ENCODE data around the gene RGMA.

Gene RGMA

GRCh38 chr15:93088981-93089726, at the start of gene RGMA:
Gene RGMA (minus strand): TSS chr15:93089211. CDS start chr15:93088932, 279 bp downstream.
- in situ Hi-C loops (cut with HindIII; ENCODE audit: low sequenced_read_pairs), result no loop called here

- in situ Hi-C loops (cut with HindIII; ENCODE audit: low sequenced_read_pairs), result no loop called here
Observed at GRCh38 chr15:93136606-93137005, 47.6 kb upstream of the RGMA start.

GRCh38 chr15:93135997-93136397, 47.0 kb upstream of the RGMA start:
- in situ Hi-C loops (cut with HindIII; ENCODE audit: low sequenced_read_pairs), result no loop called here

- in situ Hi-C loops (cut with HindIII; ENCODE audit: low sequenced_read_pairs), result no loop called here
Observed at GRCh38 chr15:93135459-93135858, 46.4 kb upstream of the RGMA start.

GRCh38 chr15:93131485-93132095, 42.6 kb upstream of the RGMA start:
- in situ Hi-C loops (cut with HindIII; ENCODE audit: low sequenced_read_pairs), result no loop called here

GRCh38 chr15:93129702-93130488, 40.9 kb upstream of the RGMA start:
- in situ Hi-C loops (cut with HindIII; ENCODE audit: low sequenced_read_pairs), result no loop called here

GRCh38 chr15:93127286-93127685, 38.3 kb upstream of the RGMA start:
- in situ Hi-C loops (cut with HindIII; ENCODE audit: low sequenced_read_pairs), result no loop called here

- in situ Hi-C loops (cut with HindIII; ENCODE audit: low sequenced_read_pairs), result no loop called here
Observed at GRCh38 chr15:93126599-93126998, 37.6 kb upstream of the RGMA start.

GRCh38 chr15:93126148-93126547, 37.1 kb upstream of the RGMA start:
- in situ Hi-C loops (cut with HindIII; ENCODE audit: low sequenced_read_pairs), result no loop called here

- in situ Hi-C loops (cut with HindIII; ENCODE audit: low sequenced_read_pairs), result no loop called here
Observed at GRCh38 chr15:93124126-93124525, 35.1 kb upstream of the RGMA start.

- in situ Hi-C loops (cut with HindIII; ENCODE audit: low sequenced_read_pairs), result no loop called here
Observed at GRCh38 chr15:93121973-93122910, 33.2 kb upstream of the RGMA start.

- in situ Hi-C loops (cut with HindIII; ENCODE audit: low sequenced_read_pairs), result no loop called here
Observed at GRCh38 chr15:93121107-93121506, 32.1 kb upstream of the RGMA start.

GRCh38 chr15:93118904-93119303, 29.9 kb upstream of the RGMA start:
- in situ Hi-C loops (cut with HindIII; ENCODE audit: low sequenced_read_pairs), result no loop called here

- in situ Hi-C loops (cut with HindIII; ENCODE audit: low sequenced_read_pairs), result no loop called here
Observed at GRCh38 chr15:93111451-93111850, 22.4 kb upstream of the RGMA start.

- in situ Hi-C loops (cut with HindIII; ENCODE audit: low sequenced_read_pairs), result no loop called here
Observed at GRCh38 chr15:93110502-93111040, 21.6 kb upstream of the RGMA start.

GRCh38 chr15:93109336-93110102, 20.5 kb upstream of the RGMA start:
- in situ Hi-C loops (cut with HindIII; ENCODE audit: low sequenced_read_pairs), result no loop called here

GRCh38 chr15:93107646-93108045, 18.6 kb upstream of the RGMA start:
- in situ Hi-C loops (cut with HindIII; ENCODE audit: low sequenced_read_pairs), result no loop called here

GRCh38 chr15:93105485-93105884, 16.5 kb upstream of the RGMA start:
- in situ Hi-C loops (cut with HindIII; ENCODE audit: low sequenced_read_pairs), result no loop called here

GRCh38 chr15:93103823-93104222, 14.8 kb upstream of the RGMA start:
- in situ Hi-C loops (cut with HindIII; ENCODE audit: low sequenced_read_pairs), result no loop called here

- in situ Hi-C loops (cut with HindIII; ENCODE audit: low sequenced_read_pairs), result no loop called here
Observed at GRCh38 chr15:93102211-93102610, 13.2 kb upstream of the RGMA start.
